ENCODE results near the gene CCR2. TPM values are rescaled to one million over a fixed set of nuclear protein-coding genes. Genes with fewer than 3 reads are reported as not detected.

CCR2 gene
- total RNA-seq, 1 experiment from 2014 or later = not detected

DNA sequence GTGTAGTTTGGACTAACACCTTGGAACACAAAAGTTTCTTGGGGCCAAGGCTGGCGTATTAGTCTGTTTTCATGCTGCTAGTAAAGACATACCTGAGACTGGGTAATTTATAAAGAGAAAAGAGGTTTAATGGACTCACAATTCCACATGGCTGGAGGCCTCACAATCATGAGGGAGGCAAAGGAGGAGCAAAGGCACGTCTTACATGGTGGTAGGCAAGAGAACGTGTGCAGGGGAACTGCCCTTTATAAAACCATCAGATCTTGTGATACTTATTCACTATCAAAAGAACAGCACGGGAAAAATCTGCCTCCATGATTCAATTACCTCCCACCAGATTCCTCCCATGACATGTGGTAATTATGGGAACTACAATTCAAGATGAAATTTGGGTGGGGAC lies 9.4 kb upstream of the CCR2 start:
- Histone ChIP-seq H3K27me3 (ENCODE audit: control insufficient read depth, insufficient read depth, low read length) (no peaks in the 10 kb centered on the region), H3K4me3 (ENCODE audit: insufficient read depth, low read depth, low read length) (no peak overlapping the region), H3K36me3 (replicated peaks; ENCODE audit: control insufficient read depth, insufficient read depth, low read length) (no peaks in the 10 kb centered on the region)
- DNase-seq = no peak

DNA sequence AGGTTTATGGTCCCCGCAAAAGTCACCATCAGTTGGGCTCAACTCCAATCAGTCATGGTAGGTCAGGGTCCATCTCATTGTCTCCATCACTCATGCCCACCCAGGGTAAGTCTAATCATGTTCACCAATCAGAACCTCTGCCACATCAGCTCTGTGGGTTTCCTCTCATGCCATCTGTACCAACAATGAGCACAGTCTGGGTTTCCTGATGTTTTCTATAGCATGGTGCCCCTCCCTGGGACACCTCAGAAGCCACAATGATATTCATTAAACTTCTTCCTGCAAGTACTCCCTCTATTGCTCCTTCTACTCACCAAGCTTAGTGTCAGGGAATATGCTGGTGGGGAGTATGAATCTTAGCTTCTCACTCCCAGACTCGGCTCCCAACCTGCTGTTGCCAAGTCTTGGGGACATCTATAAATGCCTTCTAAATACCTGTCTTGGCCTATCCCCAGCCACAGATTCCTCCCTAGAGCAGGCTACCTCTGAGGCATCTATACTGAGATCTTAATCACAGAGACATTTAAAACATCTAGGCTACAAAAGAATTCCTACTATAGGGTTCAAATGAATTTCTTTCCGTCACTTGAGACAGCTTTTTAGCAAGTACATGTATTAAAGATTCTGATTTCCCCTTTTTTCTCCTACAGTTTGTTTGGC lies 5.0 kb upstream of the CCR2 start:
- Histone ChIP-seq H3K27me3 (ENCODE audit: control insufficient read depth, insufficient read depth, low read length) (no peaks in the 10 kb centered on the region), H3K4me3 (ENCODE audit: insufficient read depth, low read depth, low read length) (no peak overlapping the region), H3K36me3 (replicated peaks; ENCODE audit: control insufficient read depth, insufficient read depth, low read length) (no peaks in the 10 kb centered on the region)
- DNase-seq = no peak

DNA sequence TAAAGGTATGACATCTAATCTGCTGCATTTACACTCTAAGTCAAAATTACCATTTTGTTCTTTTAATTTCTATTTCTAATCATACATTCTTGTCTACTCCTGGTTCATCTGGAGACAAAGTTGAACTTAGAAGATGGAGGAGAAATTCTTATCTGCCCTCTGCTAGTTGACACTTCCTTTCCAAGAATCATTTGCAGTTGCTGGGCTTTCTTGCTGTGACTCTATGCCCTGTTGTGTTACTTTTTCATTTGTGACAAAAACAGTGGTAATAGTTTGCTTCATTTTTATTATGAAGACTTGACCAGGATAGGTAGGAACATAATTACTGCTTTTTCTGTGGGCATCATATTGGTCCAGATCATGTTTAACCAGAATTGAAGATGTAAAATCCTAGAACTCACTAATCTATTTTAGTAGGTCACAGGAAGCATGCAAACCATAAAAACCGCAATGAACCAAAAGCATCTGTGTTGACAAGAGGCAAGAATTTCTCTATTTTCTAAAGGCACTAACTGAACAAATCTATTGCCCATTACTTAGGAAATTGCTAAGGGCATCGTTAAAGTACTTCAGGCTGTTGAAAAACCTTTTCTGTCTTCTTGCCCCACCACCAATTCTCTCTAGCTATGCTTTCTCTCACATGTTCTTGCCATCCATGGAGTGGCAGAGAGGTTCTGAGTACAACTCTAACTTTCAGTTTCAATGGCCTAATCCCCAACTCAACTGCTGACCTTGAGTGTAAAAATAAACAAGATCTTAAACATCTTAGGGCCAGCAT lies 4.2 kb upstream of the CCR2 start:
- Histone ChIP-seq H3K27me3 (ENCODE audit: control insufficient read depth, insufficient read depth, low read length) (no peaks in the 10 kb centered on the region), H3K4me3 (ENCODE audit: insufficient read depth, low read depth, low read length) (no peak overlapping the region), H3K36me3 (replicated peaks; ENCODE audit: control insufficient read depth, insufficient read depth, low read length) (no peaks in the 10 kb centered on the region)
- DNase-seq = no peak

DNA sequence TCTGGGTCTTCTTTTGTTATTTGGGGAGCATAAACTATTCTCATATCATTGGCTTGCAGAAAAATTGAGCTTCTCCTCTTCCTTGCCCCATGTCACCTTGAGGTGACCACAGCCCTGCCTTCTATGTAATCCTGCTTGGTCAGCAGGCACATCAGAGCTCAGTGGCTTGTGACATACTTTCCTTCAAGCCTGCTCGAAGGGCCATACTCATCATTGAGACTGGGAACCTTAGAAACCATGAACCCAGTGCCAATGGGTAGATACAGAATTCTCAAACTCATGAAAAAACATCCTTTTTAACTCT lies 3.7 kb upstream of the CCR2 start:
- Histone ChIP-seq H3K27me3 (ENCODE audit: control insufficient read depth, insufficient read depth, low read length) (no peaks in the 10 kb centered on the region), H3K36me3 (replicated peaks; ENCODE audit: control insufficient read depth, insufficient read depth, low read length) (no peaks in the 10 kb centered on the region), H3K4me3 (ENCODE audit: insufficient read depth, low read depth, low read length) (no peak overlapping the region)
- no peak for DNase-seq

DNA sequence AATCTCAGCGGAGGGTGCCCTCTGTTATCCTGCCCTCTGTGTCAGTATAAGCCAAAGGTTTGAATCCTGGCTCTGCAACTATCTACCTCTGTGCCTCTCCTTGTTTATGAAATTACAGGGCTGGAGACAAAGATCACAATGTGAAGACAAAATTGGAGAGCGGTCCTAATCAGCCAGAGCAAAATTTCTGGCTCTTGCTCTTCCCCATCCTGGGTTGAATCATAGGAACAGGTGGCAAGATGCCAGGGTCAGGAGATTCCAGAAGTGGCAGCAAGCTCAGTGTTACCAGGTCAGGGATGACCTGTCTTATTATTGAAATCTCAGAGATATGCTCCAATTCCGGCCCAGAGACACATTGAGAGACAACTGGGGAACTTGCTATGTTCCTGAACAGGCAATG lies 2.3 kb upstream of the CCR2 start:
- DNase-seq = no peak
- H3K36me3 ChIP-seq (replicated peaks; ENCODE audit: control insufficient read depth, insufficient read depth, low read length) = no peaks in the 10 kb centered on the region
- no peak overlapping the region for H3K4me3 ChIP-seq (ENCODE audit: insufficient read depth, low read depth, low read length)
- no peaks in the 10 kb centered on the region for H3K27me3 ChIP-seq (ENCODE audit: control insufficient read depth, insufficient read depth, low read length)

DNA sequence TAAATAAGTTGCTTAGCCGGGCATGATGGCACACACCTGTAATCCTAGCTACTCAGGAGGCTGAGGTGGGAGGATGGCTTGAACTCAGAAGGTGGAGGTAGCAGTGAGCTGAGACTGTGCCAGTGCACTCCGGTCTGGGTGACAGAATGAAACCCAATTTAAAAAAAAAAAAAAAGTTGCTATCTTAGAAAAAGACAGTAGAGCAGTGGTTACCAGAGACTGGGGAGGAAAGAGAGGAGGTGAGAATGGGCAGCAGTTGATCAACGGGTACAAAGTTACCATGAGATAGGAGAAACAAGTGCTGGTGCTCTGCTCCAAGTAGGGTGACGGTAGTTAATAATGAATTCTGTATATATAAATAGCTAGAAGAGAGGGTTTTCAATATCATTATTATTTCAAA lies 821 bp upstream of the CCR2 start:
- DNase-seq = no peak
- Histone ChIP-seq H3K27me3 (ENCODE audit: control insufficient read depth, insufficient read depth, low read length) (no peaks in the 10 kb centered on the region), H3K4me3 (ENCODE audit: insufficient read depth, low read depth, low read length) (no peak overlapping the region), H3K36me3 (replicated peaks; ENCODE audit: control insufficient read depth, insufficient read depth, low read length) (no peaks in the 10 kb centered on the region)

DNA sequence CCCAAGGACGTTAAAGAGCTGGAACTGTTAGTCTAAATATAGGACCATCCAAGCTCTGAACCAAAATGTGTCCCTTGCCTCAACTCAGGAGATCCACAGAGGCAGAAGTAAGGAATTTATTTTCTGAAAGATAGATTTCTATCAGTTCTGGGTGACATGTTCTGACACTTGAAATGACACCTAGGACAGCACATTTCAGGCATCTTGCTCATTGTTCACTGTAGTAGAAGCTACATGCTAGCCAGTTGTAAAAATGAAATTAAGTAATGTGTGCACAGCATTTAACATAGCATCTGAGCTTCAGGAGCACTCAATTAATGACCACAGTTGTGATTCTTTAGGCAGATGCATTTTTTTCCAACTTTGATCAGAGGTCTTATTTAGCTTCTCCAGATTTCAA lies 567 bp downstream of the CCR2 start:
- DNase-seq = no peak
- no peaks in the 10 kb centered on the region for H3K36me3 ChIP-seq (replicated peaks; ENCODE audit: control insufficient read depth, insufficient read depth, low read length)
- H3K4me3 ChIP-seq (ENCODE audit: insufficient read depth, low read depth, low read length) = no peak overlapping the region
- no peaks in the 10 kb centered on the region for H3K27me3 ChIP-seq (ENCODE audit: control insufficient read depth, insufficient read depth, low read length)

DNA sequence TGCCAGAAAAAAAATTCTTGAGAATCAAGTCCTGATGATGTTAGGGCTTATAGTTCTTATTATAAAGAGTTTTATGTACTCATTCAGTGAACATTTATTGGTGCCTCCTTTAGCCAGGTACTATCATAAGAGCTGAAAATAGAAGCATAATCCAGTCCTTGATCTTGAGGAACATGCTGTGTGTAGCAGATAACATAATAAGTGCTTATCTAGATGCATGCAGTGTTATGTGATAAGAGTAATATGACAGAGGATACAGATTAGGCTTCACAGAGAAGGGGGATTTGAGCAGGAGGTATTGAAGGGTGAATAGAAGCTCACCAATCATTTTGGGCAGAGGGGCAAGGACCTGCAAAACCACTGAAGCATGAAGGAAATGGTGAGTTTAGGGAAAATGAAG lies 1.1 kb downstream of the CCR2 start:
- Histone ChIP-seq H3K4me3 (ENCODE audit: insufficient read depth, low read depth, low read length) (no peak overlapping the region), H3K27me3 (ENCODE audit: control insufficient read depth, insufficient read depth, low read length) (no peaks in the 10 kb centered on the region), H3K36me3 (replicated peaks; ENCODE audit: control insufficient read depth, insufficient read depth, low read length) (no peaks in the 10 kb centered on the region)
- no peak for DNase-seq

DNA sequence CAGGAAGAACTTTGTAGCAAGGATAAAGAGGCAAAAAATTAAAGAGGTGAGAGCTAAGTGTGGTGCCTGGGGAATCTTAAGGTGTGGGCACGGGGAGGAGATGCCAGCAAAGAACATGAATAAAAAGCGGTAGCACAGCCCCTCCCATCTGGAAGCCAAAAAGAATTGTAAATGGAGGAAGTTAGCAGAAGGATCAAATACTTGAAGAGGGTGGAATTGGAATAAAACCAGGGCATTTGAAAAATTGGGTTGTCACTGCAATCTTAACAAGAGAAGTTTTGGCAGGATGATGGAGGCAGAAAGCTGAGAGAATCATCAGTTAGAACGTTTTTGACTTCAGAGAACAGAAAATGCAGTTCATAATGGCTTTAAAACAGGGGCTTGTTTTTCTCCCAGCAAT lies 2.4 kb downstream of the CCR2 start:
- Histone ChIP-seq H3K27me3 (ENCODE audit: control insufficient read depth, insufficient read depth, low read length) (no peaks in the 10 kb centered on the region), H3K4me3 (ENCODE audit: insufficient read depth, low read depth, low read length) (no peak overlapping the region), H3K36me3 (replicated peaks; ENCODE audit: control insufficient read depth, insufficient read depth, low read length) (no peaks in the 10 kb centered on the region)
- no peak for DNase-seq

DNA sequence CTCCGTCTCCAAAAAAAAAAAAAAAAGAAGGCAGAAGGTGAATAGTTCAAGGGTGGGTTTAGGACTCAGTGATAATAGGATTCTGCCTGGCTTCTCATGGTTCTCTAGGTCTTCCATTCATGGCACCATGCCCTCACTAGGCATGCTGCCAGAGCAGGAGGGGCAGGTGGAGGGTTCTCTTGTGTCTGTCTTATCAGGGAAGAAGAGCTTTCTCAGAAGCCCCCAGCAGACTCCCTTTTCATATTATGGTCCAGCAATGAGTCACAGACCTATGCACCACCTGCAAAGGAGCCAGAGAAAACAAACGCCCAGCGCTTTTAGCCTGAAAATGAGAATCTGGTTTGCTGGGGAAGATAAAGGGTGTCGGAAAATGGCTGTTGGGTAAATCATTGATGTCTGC lies 3.0 kb downstream of the CCR2 start:
- Histone ChIP-seq H3K36me3 (replicated peaks; ENCODE audit: control insufficient read depth, insufficient read depth, low read length) (no peaks in the 10 kb centered on the region), H3K27me3 (ENCODE audit: control insufficient read depth, insufficient read depth, low read length) (no peaks in the 10 kb centered on the region), H3K4me3 (ENCODE audit: insufficient read depth, low read depth, low read length) (no peak overlapping the region)
- DNase-seq = no peak

DNA sequence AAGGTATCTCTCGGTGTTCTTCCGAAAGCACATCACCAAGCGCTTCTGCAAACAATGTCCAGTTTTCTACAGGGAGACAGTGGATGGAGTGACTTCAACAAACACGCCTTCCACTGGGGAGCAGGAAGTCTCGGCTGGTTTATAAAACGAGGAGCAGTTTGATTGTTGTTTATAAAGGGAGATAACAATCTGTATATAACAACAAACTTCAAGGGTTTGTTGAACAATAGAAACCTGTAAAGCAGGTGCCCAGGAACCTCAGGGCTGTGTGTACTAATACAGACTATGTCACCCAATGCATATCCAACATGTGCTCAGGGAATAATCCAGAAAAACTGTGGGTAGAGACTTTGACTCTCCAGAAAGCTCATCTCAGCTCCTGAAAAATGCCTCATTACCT lies 4.6 kb downstream of the CCR2 start:
- no peaks in the 10 kb centered on the region for H3K27me3 ChIP-seq (ENCODE audit: control insufficient read depth, insufficient read depth, low read length)
- no peak overlapping the region for H3K4me3 ChIP-seq (ENCODE audit: insufficient read depth, low read depth, low read length)
- no peaks in the 10 kb centered on the region for H3K36me3 ChIP-seq (replicated peaks; ENCODE audit: control insufficient read depth, insufficient read depth, low read length)
- no peak for DNase-seq

DNA sequence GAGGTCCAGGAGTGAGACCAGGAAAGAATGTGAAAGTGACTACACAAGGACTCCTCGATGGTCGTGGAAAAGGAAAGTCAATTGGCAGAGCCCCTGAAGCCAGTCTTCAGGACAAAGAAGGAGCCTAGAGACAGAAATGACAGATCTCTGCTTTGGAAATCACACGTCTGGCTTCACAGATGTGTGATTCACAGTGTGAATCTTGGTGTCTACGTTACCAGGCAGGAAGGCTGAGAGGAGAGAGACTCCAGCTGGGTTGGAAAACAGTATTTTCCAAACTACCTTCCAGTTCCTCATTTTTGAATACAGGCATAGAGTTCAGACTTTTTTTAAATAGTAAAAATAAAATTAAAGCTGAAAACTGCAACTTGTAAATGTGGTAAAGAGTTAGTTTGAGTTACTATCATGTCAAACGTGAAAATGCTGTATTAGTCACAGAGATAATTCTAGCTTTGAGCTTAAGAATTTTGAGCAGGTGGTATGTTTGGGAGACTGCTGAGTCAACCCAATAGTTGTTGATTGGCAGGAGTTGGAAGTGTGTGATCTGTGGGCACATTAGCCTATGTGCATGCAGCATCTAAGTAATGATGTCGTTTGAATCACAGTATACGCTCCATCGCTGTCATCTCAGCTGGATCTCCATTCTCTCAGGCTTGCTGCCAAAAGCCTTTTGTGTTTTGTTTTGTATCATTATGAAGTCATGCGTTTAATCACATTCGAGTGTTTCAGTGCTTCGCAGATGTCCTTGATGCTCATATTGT lies 6.0 kb downstream of the CCR2 start:
- no peak overlapping the region for H3K4me3 ChIP-seq (ENCODE audit: insufficient read depth, low read depth, low read length)
- no peak for DNase-seq
- H3K27me3 ChIP-seq (ENCODE audit: control insufficient read depth, insufficient read depth, low read length) = no peaks in the 10 kb centered on the region
- H3K36me3 ChIP-seq (replicated peaks; ENCODE audit: control insufficient read depth, insufficient read depth, low read length) = no peaks in the 10 kb centered on the region

DNA sequence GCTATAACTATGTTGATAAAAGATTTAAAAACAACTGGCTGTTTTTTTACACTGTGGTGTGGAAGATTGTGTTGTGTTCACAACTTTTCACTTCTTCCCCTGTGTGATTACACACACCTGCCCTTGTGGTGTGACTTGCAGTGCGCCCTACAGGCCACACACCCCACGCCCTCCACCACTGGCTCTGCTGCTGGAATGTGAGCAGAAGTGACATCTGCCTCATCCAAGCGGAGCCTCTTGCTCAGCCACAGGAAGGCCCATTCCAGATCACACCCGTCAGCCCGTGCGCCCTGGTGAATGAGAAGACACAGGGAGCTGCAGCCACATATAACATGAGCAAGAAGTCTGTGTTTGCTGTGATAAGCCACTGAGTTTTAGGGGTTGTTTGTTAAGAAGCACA lies 7.0 kb downstream of the CCR2 start:
- no peak overlapping the region for H3K4me3 ChIP-seq (ENCODE audit: insufficient read depth, low read depth, low read length)
- H3K36me3 ChIP-seq (replicated peaks; ENCODE audit: control insufficient read depth, insufficient read depth, low read length) = no peaks in the 10 kb centered on the region
- no peak for DNase-seq
- H3K27me3 ChIP-seq (ENCODE audit: control insufficient read depth, insufficient read depth, low read length) = no peaks in the 10 kb centered on the region

DNA sequence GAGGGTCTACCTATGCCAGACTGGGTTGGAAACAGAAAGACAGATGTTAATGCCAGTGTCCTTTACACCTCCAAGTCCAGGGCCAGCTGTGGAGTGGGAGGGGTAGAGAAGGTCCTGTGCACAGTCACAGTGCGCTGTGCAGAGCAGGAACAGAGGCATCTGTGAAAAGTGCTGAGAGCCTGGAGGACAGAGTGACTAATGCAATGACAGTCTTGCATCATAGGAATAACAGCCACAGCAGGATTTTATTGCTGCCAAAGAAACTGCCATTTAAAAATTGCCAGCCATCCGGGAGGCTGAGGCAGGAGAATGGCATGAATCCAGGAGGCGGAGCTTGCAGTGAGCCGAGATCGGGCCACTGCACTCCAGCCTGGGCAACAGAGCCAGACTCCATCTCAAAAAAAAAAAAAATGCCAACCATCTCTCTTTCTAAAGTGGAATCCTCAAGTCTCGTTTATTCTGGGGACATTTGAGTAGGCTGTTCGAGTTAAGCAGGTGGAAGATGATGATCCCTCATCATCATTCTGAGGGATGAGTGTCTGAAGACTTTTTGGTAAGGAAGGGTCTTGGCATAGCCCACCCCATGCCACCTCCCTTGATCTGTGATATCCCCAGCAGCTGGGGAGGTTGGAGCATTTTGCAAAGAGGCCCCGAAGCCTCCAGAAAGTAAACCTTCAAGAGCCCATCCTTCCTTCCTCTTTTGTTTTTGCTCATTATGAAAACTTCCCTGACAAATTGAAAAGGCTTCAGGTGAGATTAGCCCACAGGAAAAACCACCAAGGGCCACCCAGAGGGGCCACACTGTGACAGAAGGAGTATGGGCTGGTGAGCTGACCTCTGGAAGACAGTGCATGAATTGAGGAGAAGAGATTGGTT lies 7.7 kb downstream of the CCR2 start:
- Histone ChIP-seq H3K36me3 (replicated peaks; ENCODE audit: control insufficient read depth, insufficient read depth, low read length) (no peaks in the 10 kb centered on the region), H3K27me3 (ENCODE audit: control insufficient read depth, insufficient read depth, low read length) (no peaks in the 10 kb centered on the region), H3K4me3 (ENCODE audit: insufficient read depth, low read depth, low read length) (no peak overlapping the region)
- no peak for DNase-seq

Measured in H7 (cell line).